ENCODE results near the gene ENOX2.

Gene ENOX2

GRCh38 chrX:130884627-130885026, 18.4 kb downstream of the ENOX2 start:
- ATAC-seq: no peak
- TF ChIP-seq ZFP30 (CRISPR knock-in tag; IDR thresholded peaks at IDR 0.05): no peak
- no peak for TF ChIP-seq TOX (CRISPR knock-in tag; IDR thresholded peaks at IDR 0.05; ENCODE audit: borderline replicate concordance)

GRCh38 chrX:130879869-130880268, 23.1 kb downstream of the ENOX2 start:
- peak; percentile 26; the same call in 1 of the 3 replicates for ATAC-seq
- TF ChIP-seq TOX (CRISPR knock-in tag; IDR thresholded peaks at IDR 0.05; ENCODE audit: borderline replicate concordance): no peak
- no peak for TF ChIP-seq TSHZ2 (CRISPR knock-in tag; IDR thresholded peaks at IDR 0.05)
- no peak for TF ChIP-seq RARB (CRISPR knock-in tag; IDR thresholded peaks at IDR 0.05)
- TF ChIP-seq ESRRG (CRISPR knock-in tag; IDR thresholded peaks at IDR 0.05): no peak
- TF ChIP-seq OSR1 (CRISPR knock-in tag; IDR thresholded peaks at IDR 0.05): no peak
- TF ChIP-seq ZC3H10 (CRISPR knock-in tag; IDR thresholded peaks at IDR 0.05): no peak

- TF ChIP-seq TSHZ2 (CRISPR knock-in tag; IDR thresholded peaks at IDR 0.05) (no peak), ESRRG (CRISPR knock-in tag; IDR thresholded peaks at IDR 0.05) (no peak), POU6F1 (CRISPR knock-in tag; IDR thresholded peaks at IDR 0.05; ENCODE audit: borderline replicate concordance, low read depth) (no peak)
- peak; percentile 91 for ATAC-seq
Measured at GRCh38 chrX:130878350-130879341, 24.4 kb downstream of the ENOX2 start.

GRCh38 chrX:130877892-130878341, 25.1 kb downstream of the ENOX2 start:
- ATAC-seq: no peak
- no peak for TF ChIP-seq ESRRG (CRISPR knock-in tag; IDR thresholded peaks at IDR 0.05)
- no peak for TF ChIP-seq RARB (CRISPR knock-in tag; IDR thresholded peaks at IDR 0.05)
- TF ChIP-seq POU6F1 (CRISPR knock-in tag; IDR thresholded peaks at IDR 0.05; ENCODE audit: borderline replicate concordance, low read depth): no peak
- TF ChIP-seq ZNF70 (CRISPR knock-in tag; IDR thresholded peaks at IDR 0.05): no peak
- TF ChIP-seq ZC3H10 (CRISPR knock-in tag; IDR thresholded peaks at IDR 0.05): no peak
- TF ChIP-seq SNAI2 (CRISPR knock-in tag; IDR thresholded peaks at IDR 0.05): no peak
- TF ChIP-seq TCF4 (CRISPR knock-in tag; IDR thresholded peaks at IDR 0.05; ENCODE audit: borderline replicate concordance): no peak
- no peak for TF ChIP-seq OSR1 (CRISPR knock-in tag; IDR thresholded peaks at IDR 0.05)
- no peak for TF ChIP-seq ARNTL (CRISPR knock-in tag; IDR thresholded peaks at IDR 0.05; ENCODE audit: borderline replicate concordance, low read depth)
- TF ChIP-seq CREB5 (CRISPR knock-in tag; IDR thresholded peaks at IDR 0.05; ENCODE audit: low read depth): no peak

Data from SK-N-SH treated with all-trans-retinoic acid at 6 μM for 48 hours (cell line).